NB4 (cell line): ENCODE results near the gene CDK5.

ENCODE experiments used
- CTCF ChIP-seq: IDR thresholded peaks from one replicate; pipeline ENCODE4 v1.5.1; 2012; ENCODE audit warnings: low read depth, low read length
- MAX ChIP-seq: IDR thresholded peaks from 2 replicates; pipeline ENCODE4 v1.6.1; 2011; ENCODE audit warnings: low read depth, low read length
- MYC ChIP-seq: IDR thresholded peaks from 2 replicates; pipeline ENCODE4 v1.6.1; 2011; ENCODE audit warnings: low read depth, low read length
- POLR2A ChIP-seq: IDR thresholded peaks from 2 replicates; pipeline ENCODE4 v1.6.1; 2011; ENCODE audit warnings: mild to moderate bottlenecking; ENCODE audit not compliant: insufficient read length; ENCODE audit errors: extremely low read depth

DNA sequence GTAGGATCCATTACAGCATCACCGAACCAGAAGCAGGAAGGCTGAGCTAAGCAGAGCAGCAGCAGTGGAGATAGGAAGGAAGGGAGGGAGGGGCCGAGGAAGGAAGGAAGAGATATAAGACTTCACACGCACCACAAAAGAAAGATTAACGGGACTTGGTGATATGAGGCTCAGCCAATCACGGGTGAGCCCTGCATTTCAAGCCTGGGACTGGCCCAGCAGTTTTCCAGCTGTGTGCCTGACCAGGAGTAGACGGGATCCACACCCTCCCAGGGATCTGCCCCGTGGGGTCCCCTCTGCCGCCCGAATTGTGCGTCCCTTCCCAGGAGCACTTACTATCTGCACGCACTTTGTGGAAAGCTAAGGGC lies 49.6 kb downstream of the CDK5 start:
- TF ChIP-seq POLR2A (no peak), CTCF (no peak), MYC (no peak), MAX (no peak)
